GM13976 (cell line): Measurements from ENCODE around the gene SH3PXD2B.

Experiments used
- DNase-seq: peaks from one replicate; pipeline ENCODE4 v3.0.0; 2012; ENCODE audit warnings: low spot score
- CTCF ChIP-seq: IDR thresholded peaks from 2 replicates; pipeline ENCODE4 v1.5.1; 2012; ENCODE audit warnings: borderline replicate concordance, mild to moderate bottlenecking; ENCODE audit not compliant: insufficient read depth; ENCODE audit errors: extremely low read depth, missing control alignments, control extremely low read depth
- in situ Hi-C: fragments of 300-500 bp; cut with MboI; formaldehyde crosslinking; loops from one replicate; pipeline ENCODE4 v1.12.0; 2022; ENCODE audit warnings: low sequenced_read_pairs, mixed read lengths, inconsistent platforms; ENCODE audit not compliant: unreplicated experiment

Gene SH3PXD2B

GRCh38 chr5:172444626-172445365 lies 9.5 kb downstream of the SH3PXD2B start:
- no peak for TF ChIP-seq CTCF
- no peak for DNase-seq
- in situ Hi-C loops, result no loop called here

GRCh38 chr5:172444110-172444510 lies 10.2 kb downstream of the SH3PXD2B start:
- in situ Hi-C loops, result no loop called here
- DNase-seq, result no peak
- TF ChIP-seq CTCF, result no peak

- no peak for DNase-seq
- in situ Hi-C loops, result no loop called here
- no peak for TF ChIP-seq CTCF
Measured at GRCh38 chr5:172443441-172444109, 10.8 kb downstream of the SH3PXD2B start.

- no peak for DNase-seq
- in situ Hi-C loops, result no loop called here
- TF ChIP-seq CTCF, result no peak
Measured at GRCh38 chr5:172442592-172442991, 11.7 kb downstream of the SH3PXD2B start.

GRCh38 chr5:172441262-172441751 lies 13.0 kb downstream of the SH3PXD2B start:
- in situ Hi-C loops, result no loop called here
- DNase-seq, result no peak
- TF ChIP-seq CTCF, result no peak

DNA sequence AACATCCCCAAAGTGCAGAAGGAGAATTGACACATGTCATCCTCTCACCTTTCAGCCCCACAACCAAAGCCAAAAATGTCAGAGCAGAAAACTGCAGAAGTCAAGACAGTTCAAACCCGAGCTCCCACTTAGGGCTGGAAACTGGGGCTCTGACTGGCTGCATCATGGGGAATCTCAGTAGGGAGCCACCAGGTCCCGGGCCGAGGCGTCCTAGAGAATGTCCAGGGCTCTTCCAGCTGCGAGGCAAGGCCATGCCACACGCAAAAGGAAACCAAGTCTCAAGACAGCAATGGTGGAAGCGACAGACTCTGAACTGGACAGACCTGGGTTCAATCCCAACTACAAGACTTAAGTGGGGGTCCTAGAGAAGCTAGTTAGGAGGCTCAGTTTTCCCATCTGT lies 13.8 kb downstream of the SH3PXD2B start:
- DNase-seq, result no peak
- in situ Hi-C loops, result no loop called here
- no peak for TF ChIP-seq CTCF
